ENCODE measurements around the gene ALDH8A1.

DNA sequence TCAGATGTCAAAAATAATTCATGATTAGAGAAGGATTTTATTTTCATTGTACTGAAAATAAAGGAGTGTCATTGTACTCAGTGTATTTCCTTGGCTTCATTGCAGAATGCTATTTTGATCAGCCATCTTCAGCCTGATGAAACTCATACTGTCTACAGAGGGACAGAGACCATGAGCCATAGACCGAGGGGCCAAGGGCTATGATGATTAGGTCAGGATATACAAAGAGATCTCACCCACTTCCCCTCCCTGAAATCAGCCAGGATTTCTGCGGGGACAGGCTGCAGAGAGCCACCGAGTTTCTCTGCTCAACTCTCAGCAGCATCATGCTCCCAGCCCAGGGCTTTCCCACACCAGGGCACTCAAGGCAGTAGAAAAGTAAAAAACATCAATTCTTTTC is 47.0 kb downstream of the ALDH8A1 start:
- TF ChIP-seq, protein P1, sequence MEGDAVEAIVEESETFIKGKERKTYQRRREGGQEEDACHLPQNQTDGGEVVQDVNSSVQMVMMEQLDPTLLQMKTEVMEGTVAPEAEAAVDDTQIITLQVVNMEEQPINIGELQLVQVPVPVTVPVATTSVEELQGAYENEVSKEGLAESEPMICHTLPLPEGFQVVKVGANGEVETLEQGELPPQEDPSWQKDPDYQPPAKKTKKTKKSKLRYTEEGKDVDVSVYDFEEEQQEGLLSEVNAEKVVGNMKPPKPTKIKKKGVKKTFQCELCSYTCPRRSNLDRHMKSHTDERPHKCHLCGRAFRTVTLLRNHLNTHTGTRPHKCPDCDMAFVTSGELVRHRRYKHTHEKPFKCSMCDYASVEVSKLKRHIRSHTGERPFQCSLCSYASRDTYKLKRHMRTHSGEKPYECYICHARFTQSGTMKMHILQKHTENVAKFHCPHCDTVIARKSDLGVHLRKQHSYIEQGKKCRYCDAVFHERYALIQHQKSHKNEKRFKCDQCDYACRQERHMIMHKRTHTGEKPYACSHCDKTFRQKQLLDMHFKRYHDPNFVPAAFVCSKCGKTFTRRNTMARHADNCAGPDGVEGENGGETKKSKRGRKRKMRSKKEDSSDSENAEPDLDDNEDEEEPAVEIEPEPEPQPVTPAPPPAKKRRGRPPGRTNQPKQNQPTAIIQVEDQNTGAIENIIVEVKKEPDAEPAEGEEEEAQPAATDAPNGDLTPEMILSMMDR (conservative IDR thresholded peaks at IDR 0.05) = no peak
- TF ChIP-seq EZH2 (IDR thresholded peaks at IDR 0.05; ENCODE audit: low read depth) = no peak
